A549 (cell line): ENCODE measurements around the gene STX1B.

ENCODE experiments used
- CEBPB ChIP-seq, 2 experiments: fragments of >200 bp in 1 of 2; sonication (Bioruptor Twin) in 1 of 2; formaldehyde crosslinking in 1 of 2; IDR thresholded peaks; 2 replicates each; pipeline ENCODE4 v1.6.1; 2012 to 2016
- CTCF ChIP-seq: fragments of >200 bp; sonication (Bioruptor Twin); formaldehyde crosslinking; IDR thresholded peaks from 3 replicates; pipeline ENCODE4 v1.5.1; 2016
- ELK1 ChIP-seq: fragments of 150-350 bp; IDR thresholded peaks from 2 replicates; pipeline ENCODE4 v1.6.1; 2014; ENCODE audit warnings: low read depth, mild to moderate bottlenecking, low read length
- EP300 ChIP-seq, 2 experiments: fragments of >200 bp; sonication (Bioruptor Twin); formaldehyde crosslinking; IDR thresholded peaks; 2 replicates in 1 of 2; 3 replicates in 1 of 2; pipeline ENCODE4 v1.6.1; 2016 to 2017
- JUN ChIP-seq, 2 experiments: fragments of >200 bp; sonication (Bioruptor Twin); formaldehyde crosslinking; IDR thresholded peaks; 2 replicates in 1 of 2; 3 replicates in 1 of 2; pipeline ENCODE4 v1.6.1; 2016 to 2017
- KDM5A ChIP-seq: fragments of 200-600 bp; sonication (generic); IDR thresholded peaks from 2 replicates; pipeline ENCODE4 v1.6.1; 2016; ENCODE audit warnings: antibody characterized with exemption, mild to moderate bottlenecking
- MAFK ChIP-seq: fragments of 450-650 bp; IDR thresholded peaks from 2 replicates; pipeline ENCODE4 v1.6.1; 2014; ENCODE audit not compliant: partially characterized antibody
- POLR2A ChIP-seq: IDR thresholded peaks from 2 replicates; pipeline ENCODE4 v1.6.1; 2012; ENCODE audit warnings: mild to moderate bottlenecking, low read length
- RAD21 ChIP-seq, 2 experiments: fragments of >200 bp in 1 of 2; sonication (Bioruptor Twin) in 1 of 2; formaldehyde crosslinking in 1 of 2; IDR thresholded peaks in 1 of 2; conservative IDR thresholded peaks in 1 of 2; 2 replicates in 1 of 2; 3 replicates in 1 of 2; pipeline ENCODE4 v1.6.1; 2012 to 2018; ENCODE audit warnings: inconsistent platforms in 1 of 2
- RCOR1 ChIP-seq: fragments of 150-350 bp; IDR thresholded peaks from 2 replicates; pipeline ENCODE4 v1.6.1; 2014; ENCODE audit warnings: antibody characterized with exemption, low read length, low read depth
- REST ChIP-seq: fragments of 200-600 bp; sonication (generic); IDR thresholded peaks from 2 replicates; pipeline ENCODE4 v1.6.1; 2016; ENCODE audit warnings: antibody characterized with exemption, mild to moderate bottlenecking, moderate library complexity
- USF2 ChIP-seq: fragments of 450-650 bp; IDR thresholded peaks from 2 replicates; pipeline ENCODE4 v1.6.1; 2014; ENCODE audit warnings: antibody characterized with exemption
- ZFP36 ChIP-seq: fragments of 450-650 bp; IDR thresholded peaks from 2 replicates; pipeline ENCODE4 v1.6.1; 2014; ENCODE audit warnings: borderline replicate concordance; ENCODE audit not compliant: partially characterized antibody

GRCh38 chr16:31020536-31020935 is 10.1 kb upstream of the STX1B start:
- TF ChIP-seq ZFP36, result no peak
- no peak for TF ChIP-seq POLR2A
- no peak for TF ChIP-seq CTCF
- no peak for TF ChIP-seq REST
- TF ChIP-seq ELK1, result no peak
- TF ChIP-seq CEBPB (IDR thresholded peaks at IDR 0.05), result no peak
- TF ChIP-seq RCOR1, result no peak
- no peak for TF ChIP-seq MAFK
- no peak for TF ChIP-seq RAD21 (conservative IDR thresholded peaks at IDR 0.05 in 1 of 2, IDR thresholded peaks at IDR 0.05 in 1 of 2)
- no peak for TF ChIP-seq USF2
- no peak for TF ChIP-seq KDM5A
- no peak for TF ChIP-seq JUN (IDR thresholded peaks at IDR 0.05)
- TF ChIP-seq EP300 (IDR thresholded peaks at IDR 0.05), result no peak
